Adrenal gland (tissue), 12 donors: ENCODE data around the gene PDE4C. TPM values are rescaled to one million over a fixed set of nuclear protein-coding genes. Genes with fewer than 3 reads are reported as not detected.

ENCODE experiments used
- DNase-seq, 7 donors: peaks; one replicate each; pipeline ENCODE4 v3.0.0-alpha.2; 2019 to 2020
- H3K27ac ChIP-seq, 5 donors: fragments of 200-600 bp; sonication (generic) in 4 of 5; 1 replicate in 3 of 5; 2 replicates in 2 of 5; pipeline versions ENCODE4 v1.5.1 to v1.8.0; 2016 to 2020; ENCODE audit warnings: mild to moderate bottlenecking in 1 of 5
- H3K27me3 ChIP-seq: fragments of 200-600 bp; 2 replicates; pipeline ENCODE4 v1.8.0; 2021
- H3K36me3 ChIP-seq, 2 donors: fragments of 200-600 bp; replicated peaks in 1 of 2; 1 replicate in 1 of 2; 2 replicates in 1 of 2; pipeline versions ENCODE4 v1.5.1 to v1.8.0; 2018 to 2022
- H3K4me1 ChIP-seq, 2 donors: fragments of 200-600 bp; replicated peaks in 1 of 2; 1 replicate in 1 of 2; 2 replicates in 1 of 2; pipeline versions ENCODE4 v1.5.1 to v1.8.0; 2018 to 2021
- H3K4me3 ChIP-seq, 4 donors: fragments of 200-600 bp; sonication (generic) in 3 of 4; one replicate each; pipeline ENCODE4 v1.5.1; 2016 to 2018
- H3K9me3 ChIP-seq, 3 donors: fragments of 200-600 bp; sonication (generic) in 1 of 3; replicated peaks in 1 of 3; 1 replicate in 2 of 3; 2 replicates in 1 of 3; pipeline versions ENCODE4 v1.5.1 to v1.8.0; 2016 to 2021
- CTCF ChIP-seq, 6 experiments: fragments of 450-650 bp in 4 of 6; fragments of 200-600 bp in 2 of 6; sonication (generic) in 1 of 6; IDR thresholded peaks; 1 replicate in 5 of 6; 2 replicates in 1 of 6; pipeline versions ENCODE4 v1.5.1 to v1.8.0; 2016 to 2021; ENCODE audit warnings: antibody characterized with exemption in 6 of 6, mild to moderate bottlenecking in 2 of 6, moderate library complexity in 1 of 6
- POLR2A ChIP-seq, 2 donors: fragments of 450-650 bp; IDR thresholded peaks; one replicate each; pipeline ENCODE4 v1.6.1; 2017; ENCODE audit warnings: antibody characterized with exemption in 2 of 2, mild to moderate bottlenecking in 2 of 2, moderate library complexity in 1 of 2
- WGBS, 4 donors: extraction: QIAGEN DNeasy Blood & Tissue Kit in 2 of 4; methylation state at CpG; one replicate each; pipeline versions ENCODE4 v1.1.5 to v1.1.7; 2013 to 2017; 5-methylcytosine and 5-hydroxymethylcytosine counted together
- intact Hi-C, 2 donors: fragments of 100-400 bp; cut with DNase I; formaldehyde crosslinking; loops; one replicate each; pipeline versions ENCODE4 v1.14.1 to v1.15.0; 2022 to 2023
- polyA plus RNA-seq, 3 donors: library from polyadenylated mRNA; stranded (reverse); fragments of 200-250 nt in 2 of 3; fragments of 350-450 nt in 1 of 3; fragmentation: Illumina TruSeq in 1 of 3; extraction: RNeasy Lipid Tissue Mini Kit (QIAGEN cat#74804) in 1 of 3; gene quantifications; one replicate each; pipeline ENCODE4 v1.2.3, GENCODE V29; 2013 to 2014
- total RNA-seq, 9 donors: library from RNA; depleted of rRNA in 4 of 9; stranded (reverse); fragments of >200 nt in 4 of 9; fragments of 120-200 nt in 1 of 9; fragmentation: NEBNext Ultra II Directional in 1 of 9; extraction: Animal tissue kit (Norgen Biotek cat#: 25700) in 1 of 9; gene quantifications; one replicate each; pipeline versions ENCODE4 v1.1.0 to v1.2.4, GENCODE V29; 2013 to 2023
- donor health status: healthy with polysubstance abuse.
- donor health status: Bipolar disorder and iron deficiency.
- donor health status: DM: yes; HTN: yes; CAD: no.
- donor health status: DM: no; HTN: no; CAD: no.
- donor health status: DM: no; HTN: no; CAD: no.
- donor health status: DM: yes; HTN: yes; CAD: no.

Gene PDE4C
- total and polyA plus RNA-seq, 12 donors = 0.11 to 2.4 (median 0.61) TPM; not detected in 1

- Histone ChIP-seq H3K27ac (peak overlapping the region in 2 of 5 donors; percentile 83), H3K36me3 (peaks cover 0 to 9% of the 10 kb centered on the region in 2 donors), H3K4me1 (peaks cover 29 to 41% of the 10 kb centered on the region in 2 donors), H3K27me3 (no peaks in the 10 kb centered on the region), H3K9me3 (no peaks in the 10 kb centered on the region), H3K4me3 (no peak overlapping the region)
- TF ChIP-seq POLR2A (IDR thresholded peaks at IDR 0.05) (no peak), CTCF (IDR thresholded peaks at IDR 0.05) (no peak)
- WGBS, 4 donors = 94 to 95% (median 95%) methylated on average over 13 of the region's 13 CpGs
- DNase-seq = no peak
- intact Hi-C loops = loop anchor here in 1 of 2 donors (10.0 kb wide), 1 partner anchor 131 kb away; no protein-coding TSS in a partner anchor
These were observed 47.5 kb upstream of the PDE4C start for GRCh38 chr19:18273561-18274218.

- Histone ChIP-seq H3K36me3 (peaks cover 0 to 16% of the 10 kb centered on the region in 2 donors), H3K27ac (no peak overlapping the region), H3K4me3 (no peak overlapping the region), H3K9me3 (no peaks in the 10 kb centered on the region), H3K4me1 (peaks cover 16 to 21% of the 10 kb centered on the region in 2 donors), H3K27me3 (no peaks in the 10 kb centered on the region)
- DNase-seq = no peak
- TF ChIP-seq CTCF (IDR thresholded peaks at IDR 0.05) (no peak), POLR2A (IDR thresholded peaks at IDR 0.05) (no peak)
- intact Hi-C loops = loop anchor here in 1 of 2 donors (10.0 kb wide), 1 partner anchor 133 kb away; no protein-coding TSS in a partner anchor
- 67 to 79% (median 70%) methylated on average over 4 to 6 of the region's 6 CpGs for WGBS, 4 donors
These were observed 45.2 kb upstream of the PDE4C start for GRCh38 chr19:18271433-18271841.

GRCh38 chr19:18270326-18270725, 44.1 kb upstream of the PDE4C start:
- Histone ChIP-seq H3K4me3 (no peak overlapping the region), H3K27me3 (no peaks in the 10 kb centered on the region), H3K4me1 (peaks cover 13 to 15% of the 10 kb centered on the region in 2 donors), H3K9me3 (no peaks in the 10 kb centered on the region), H3K27ac (no peak overlapping the region), H3K36me3 (peaks cover 0 to 27% of the 10 kb centered on the region in 2 donors)
- DNase-seq = no peak
- intact Hi-C loops = loop anchor here in 1 of 2 donors (10.0 kb wide), 1 partner anchor 134 kb away; no protein-coding TSS in a partner anchor
- WGBS, 4 donors = 78 to 92% (median 86%) methylated on average over 9 of the region's 9 CpGs
- TF ChIP-seq POLR2A (IDR thresholded peaks at IDR 0.05) = no peak
- TF ChIP-seq CTCF (IDR thresholded peaks at IDR 0.05) = no peak

DNA sequence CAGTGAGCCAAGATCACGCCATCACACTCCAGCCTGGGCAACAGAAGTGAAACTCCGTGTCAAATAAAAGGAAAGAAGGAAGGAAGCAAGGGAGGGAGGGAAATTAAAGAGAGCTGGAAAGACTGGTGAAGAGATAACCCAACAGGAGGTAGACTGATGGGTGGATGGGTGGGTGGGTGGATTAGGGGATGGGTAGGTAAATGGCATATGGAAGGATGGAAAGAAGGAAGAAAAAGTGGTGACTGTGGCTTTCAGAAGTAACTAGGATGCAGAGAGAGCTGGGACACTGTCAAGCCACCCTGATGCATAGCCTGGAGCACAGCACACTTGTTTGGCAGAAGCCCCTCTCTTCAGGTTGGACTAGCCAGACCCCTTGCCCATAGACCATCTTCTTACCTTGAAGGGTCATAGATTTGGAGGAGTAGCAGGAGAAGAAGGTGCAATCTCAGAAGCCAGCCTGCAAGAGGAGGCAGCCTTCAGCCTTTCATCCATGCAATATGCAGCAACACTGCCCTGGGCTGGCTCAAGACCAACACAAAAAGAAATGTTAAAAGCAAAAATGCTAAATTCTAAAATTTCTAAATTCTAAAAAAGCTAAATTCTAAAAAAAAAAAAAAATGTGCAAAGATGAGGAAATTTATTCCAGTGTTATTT, 43.0 kb upstream of the PDE4C start:
- Histone ChIP-seq H3K9me3 (no peaks in the 10 kb centered on the region), H3K4me3 (no peak overlapping the region), H3K36me3 (peaks cover 0 to 35% of the 10 kb centered on the region in 2 donors), H3K4me1 (peaks cover 11 to 12% of the 10 kb centered on the region in 2 donors), H3K27me3 (no peaks in the 10 kb centered on the region), H3K27ac (no peak overlapping the region)
- intact Hi-C loops = no loop called here
- TF ChIP-seq CTCF (IDR thresholded peaks at IDR 0.05) (no peak), POLR2A (IDR thresholded peaks at IDR 0.05) (no peak)
- DNase-seq = no peak
- WGBS, 4 donors = 71 to 82% (median 77%) methylated on average over 2 of the region's 2 CpGs
